Stimulated activated CD4-positive, alpha-beta T cell treated with anti-CD3 and anti-CD28 coated beads, Interleukin-1b, Interleukin-23, amount 100 ng/mL, for 4 hours (primary cell): ENCODE measurements around the gene MS4A7.

ENCODE experiments used
- DNase-seq, 2 donors: peaks; one replicate each; pipeline ENCODE4 v3.0.0-alpha.2; 2020; ENCODE audit warnings: low read depth in 2 of 2

MS4A7 gene

DNA sequence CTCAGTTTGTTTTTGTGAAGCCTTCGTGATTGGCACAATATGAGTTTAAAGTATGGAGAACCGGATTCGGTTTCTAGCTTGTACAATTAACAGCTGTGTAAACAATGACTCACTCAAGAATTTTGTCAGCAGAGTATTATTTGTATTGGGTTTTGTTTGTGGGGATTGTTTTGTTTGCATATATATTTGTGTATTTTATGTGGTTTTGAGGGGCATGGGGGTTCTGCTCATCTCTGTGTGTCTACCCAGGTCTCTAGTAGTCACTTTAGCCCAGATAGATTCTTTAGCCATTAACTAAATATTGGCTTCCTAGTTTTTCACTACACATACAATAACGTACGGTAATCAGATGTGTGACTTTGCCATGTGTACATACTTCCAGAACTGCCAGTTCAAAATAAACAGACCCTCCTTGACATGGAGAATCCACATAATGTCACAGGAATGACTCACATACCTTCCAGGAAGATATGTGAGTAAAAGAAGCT is 7.5 kb upstream of the MS4A7 start:
- no peak for DNase-seq

- DNase-seq, result no peak
Measured at GRCh38 chr11:60371386-60371785, 6.9 kb upstream of the MS4A7 start.

GRCh38 chr11:60371854-60372253 is 6.5 kb upstream of the MS4A7 start:
- no peak for DNase-seq

- no peak for DNase-seq
Measured at GRCh38 chr11:60372767-60373166, 5.6 kb upstream of the MS4A7 start.

DNA sequence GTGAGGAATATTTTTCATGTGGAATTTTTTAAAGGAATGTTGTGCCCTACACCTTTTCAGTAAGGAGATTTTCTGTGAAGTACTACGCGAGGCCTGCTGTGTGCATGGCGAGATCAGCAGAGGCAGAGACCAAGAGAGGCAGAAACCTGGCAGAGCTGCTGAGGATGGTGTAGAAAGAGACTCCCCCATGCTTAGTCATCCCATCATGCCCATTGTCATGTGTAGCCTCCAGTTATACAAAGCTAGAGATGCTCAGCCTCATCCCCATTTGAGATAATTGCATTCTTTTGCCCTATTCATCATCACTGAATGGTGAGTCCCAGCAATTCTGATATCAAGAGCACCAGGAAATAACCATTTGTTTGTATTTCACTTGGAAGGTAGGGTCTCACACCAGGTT is 3.0 kb upstream of the MS4A7 start:
- no peak for DNase-seq

DNA sequence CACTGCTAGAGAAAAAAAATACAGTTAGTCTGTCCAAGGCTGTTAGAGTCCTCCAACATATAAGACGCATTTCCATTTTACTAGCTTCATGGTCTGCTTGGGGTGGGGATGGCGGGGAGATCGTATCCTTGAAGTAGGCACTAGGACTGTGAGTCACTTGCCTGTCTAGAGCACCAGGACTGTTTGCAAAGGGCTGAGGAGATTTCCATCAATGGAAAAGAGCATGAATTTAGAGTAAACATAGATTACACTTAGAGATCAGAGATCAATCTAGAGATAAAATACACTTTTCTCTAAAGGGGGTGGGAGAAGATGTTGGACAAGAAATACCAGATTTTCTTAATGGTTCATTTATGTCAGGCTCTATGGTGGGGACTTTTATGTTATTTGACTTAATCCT is 1.7 kb upstream of the MS4A7 start:
- no peak for DNase-seq

DNA sequence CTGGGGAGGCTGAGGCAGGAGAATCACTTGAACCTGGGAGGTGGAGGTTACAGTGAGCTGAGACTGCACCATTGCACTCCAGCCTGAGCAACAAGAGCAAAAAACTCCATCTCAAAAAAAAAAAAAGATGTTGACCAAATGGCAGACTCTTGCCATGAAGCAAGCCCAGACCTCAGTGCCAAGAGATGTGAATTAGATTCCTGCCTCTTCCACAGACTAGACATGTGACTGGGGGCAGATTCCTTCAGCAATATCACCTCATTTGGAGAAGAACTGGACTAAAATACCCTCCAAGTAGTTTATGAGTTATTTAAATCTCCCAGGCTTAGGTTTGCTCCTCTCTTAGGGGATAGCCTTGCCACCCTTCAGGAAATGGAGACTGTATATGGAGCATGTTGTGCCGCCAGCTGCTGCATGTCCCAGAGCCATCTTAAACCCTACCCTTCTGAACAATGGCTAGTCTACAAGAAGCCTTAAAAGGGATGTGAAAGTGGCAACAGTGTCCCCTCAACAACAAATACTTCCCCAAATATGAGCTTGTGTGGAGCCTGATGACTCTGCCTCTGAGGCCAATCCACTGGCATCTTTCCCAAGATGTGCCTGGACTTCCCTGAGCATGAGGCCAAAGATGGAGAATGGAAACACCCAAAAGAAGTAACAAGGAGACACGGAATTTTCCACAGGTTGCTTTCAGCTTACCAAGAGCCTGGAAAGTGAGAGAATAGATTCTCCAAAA is 763 bp upstream of the MS4A7 start:
- DNase-seq, result no peak

- no peak for DNase-seq
Measured at GRCh38 chr11:60389279-60389910, 11.1 kb downstream of the MS4A7 start.

- no peak for DNase-seq
Measured at GRCh38 chr11:60390419-60390818, 12.1 kb downstream of the MS4A7 start.

- no peak for DNase-seq
Measured at GRCh38 chr11:60392361-60392760, 14.0 kb downstream of the MS4A7 start.

- DNase-seq, result no peak
Measured at GRCh38 chr11:60393016-60393415, 14.7 kb downstream of the MS4A7 start.

GRCh38 chr11:60394666-60395380 is 16.5 kb downstream of the MS4A7 start:
- no peak for DNase-seq

DNA sequence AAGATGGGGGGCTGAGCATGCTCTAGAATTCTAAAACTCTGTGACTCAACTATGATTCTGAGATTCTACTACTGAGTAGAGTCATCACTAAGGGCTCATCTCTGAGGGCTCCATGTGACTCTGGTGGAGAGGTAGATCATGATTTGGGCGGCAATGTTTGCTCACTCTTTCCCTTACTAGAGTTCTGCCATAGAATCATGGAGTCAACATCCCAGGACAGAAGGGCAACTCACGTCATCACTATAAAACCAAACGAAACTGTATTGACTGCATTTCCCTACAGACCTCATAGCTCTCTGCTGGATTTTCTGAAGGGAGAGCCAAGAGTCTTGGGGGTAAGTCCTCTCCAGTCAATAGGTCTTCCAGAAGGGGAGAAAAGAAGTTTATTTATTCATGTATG is 18.1 kb downstream of the MS4A7 start, which contains the start of gene MS4A14:
TSS of gene MS4A14 (plus strand) at position 78 of the 400 bp plus-strand sequence. CDS start at position 198, 120 bp downstream.
- DNase-seq, result no peak

DNA sequence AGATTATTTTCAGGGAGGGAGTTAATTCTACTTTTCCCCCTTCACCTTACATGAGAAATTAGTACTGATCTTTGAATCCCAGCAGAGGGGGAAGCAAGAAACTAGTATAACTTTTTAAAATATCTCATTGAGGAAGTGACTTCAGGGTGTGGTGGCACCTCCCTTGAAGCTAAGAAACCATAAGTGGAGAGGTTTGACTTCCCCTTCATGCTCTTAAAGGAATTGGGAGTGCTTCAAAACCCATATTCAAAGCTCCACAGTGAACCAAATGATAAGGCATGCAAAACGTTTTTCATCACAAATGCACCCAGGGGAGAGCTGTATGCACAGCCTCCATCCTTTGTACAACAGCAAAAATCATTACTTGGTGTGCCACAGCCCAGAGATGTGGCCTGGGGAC is 18.5 kb downstream of the MS4A7 start:
- DNase-seq, result no peak

DNA sequence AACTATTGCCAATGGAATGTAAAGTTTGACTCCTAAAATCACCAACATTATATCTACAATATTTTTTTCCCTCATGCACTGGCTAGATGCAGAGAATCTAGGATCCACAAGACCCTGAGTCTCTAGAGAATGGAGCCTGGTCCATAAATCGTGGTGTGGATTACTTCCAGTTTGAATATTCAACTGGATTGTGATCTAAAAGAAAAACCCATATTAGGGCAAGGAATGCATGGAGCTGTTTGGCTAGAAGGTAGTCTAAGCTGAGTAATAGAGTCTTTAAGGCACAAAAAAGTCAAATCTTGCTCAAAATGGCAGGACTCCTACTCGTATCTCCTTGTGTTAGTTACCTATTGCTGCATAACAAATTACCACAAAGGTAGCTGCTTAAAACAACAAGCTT is 41.7 kb downstream of the MS4A7 start:
- DNase-seq, result no peak

GRCh38 chr11:60422609-60423008 is 44.3 kb downstream of the MS4A7 start:
- no peak for DNase-seq

GRCh38 chr11:60428517-60428916 is 50.2 kb downstream of the MS4A7 start:
- no peak for DNase-seq

- no peak for DNase-seq
Measured at GRCh38 chr11:60429272-60429671, 50.9 kb downstream of the MS4A7 start, which contains the start of gene MS4A5. Gene MS4A5, plus strand, starts transcription at chr11:60429572. Its CDS starts 103 bp downstream, at chr11:60429675.

- no peak for DNase-seq
Measured at GRCh38 chr11:60431251-60431650, 52.9 kb downstream of the MS4A7 start.

DNA sequence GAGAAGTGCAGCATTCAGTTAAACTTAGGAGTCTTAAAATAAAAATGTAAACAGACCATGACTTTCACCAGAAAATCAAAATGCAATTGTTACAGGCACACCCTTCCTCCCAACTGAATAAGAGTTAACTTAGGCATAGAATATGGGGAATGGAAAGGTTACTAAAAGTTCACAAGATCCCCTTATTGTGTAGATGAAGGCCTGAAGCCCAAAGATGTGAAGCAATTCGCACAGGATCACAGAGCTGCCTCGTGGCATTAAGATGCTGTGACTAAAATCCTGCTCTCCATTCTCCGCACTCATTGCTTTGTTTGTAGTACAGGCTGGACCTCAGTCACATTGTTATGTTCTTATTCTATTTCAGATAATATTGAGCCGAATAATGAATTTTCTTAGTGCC is 55.1 kb downstream of the MS4A7 start:
- no peak for DNase-seq
